Measurements from ENCODE around the gene UBASH3B.

DNA sequence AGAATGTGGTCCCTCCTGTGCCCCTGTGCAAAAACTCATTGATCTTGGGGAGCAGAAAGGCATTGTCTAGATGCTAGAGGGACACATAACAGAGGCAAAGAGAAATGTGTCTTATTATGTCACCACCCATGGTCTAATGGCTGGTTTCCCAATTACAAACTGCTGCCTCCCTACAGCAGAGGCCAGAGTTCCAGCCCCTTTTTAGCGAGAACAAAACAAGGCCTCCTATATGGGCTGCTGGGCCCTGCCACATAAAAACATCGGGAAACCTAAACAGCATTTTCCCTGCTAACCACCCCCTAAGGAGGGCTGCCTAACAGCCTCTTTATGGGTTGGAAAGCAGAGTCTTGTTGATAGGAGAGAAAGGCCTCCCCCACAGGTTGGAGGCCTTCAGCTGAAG, 107.6 kb downstream of the UBASH3B start:
- TF ChIP-seq, protein P1, sequence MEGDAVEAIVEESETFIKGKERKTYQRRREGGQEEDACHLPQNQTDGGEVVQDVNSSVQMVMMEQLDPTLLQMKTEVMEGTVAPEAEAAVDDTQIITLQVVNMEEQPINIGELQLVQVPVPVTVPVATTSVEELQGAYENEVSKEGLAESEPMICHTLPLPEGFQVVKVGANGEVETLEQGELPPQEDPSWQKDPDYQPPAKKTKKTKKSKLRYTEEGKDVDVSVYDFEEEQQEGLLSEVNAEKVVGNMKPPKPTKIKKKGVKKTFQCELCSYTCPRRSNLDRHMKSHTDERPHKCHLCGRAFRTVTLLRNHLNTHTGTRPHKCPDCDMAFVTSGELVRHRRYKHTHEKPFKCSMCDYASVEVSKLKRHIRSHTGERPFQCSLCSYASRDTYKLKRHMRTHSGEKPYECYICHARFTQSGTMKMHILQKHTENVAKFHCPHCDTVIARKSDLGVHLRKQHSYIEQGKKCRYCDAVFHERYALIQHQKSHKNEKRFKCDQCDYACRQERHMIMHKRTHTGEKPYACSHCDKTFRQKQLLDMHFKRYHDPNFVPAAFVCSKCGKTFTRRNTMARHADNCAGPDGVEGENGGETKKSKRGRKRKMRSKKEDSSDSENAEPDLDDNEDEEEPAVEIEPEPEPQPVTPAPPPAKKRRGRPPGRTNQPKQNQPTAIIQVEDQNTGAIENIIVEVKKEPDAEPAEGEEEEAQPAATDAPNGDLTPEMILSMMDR (IDR thresholded peaks at IDR 0.05; ENCODE audit: poor library complexity): no peak
- TF ChIP-seq EZH2 (IDR thresholded peaks at IDR 0.05; ENCODE audit: borderline replicate concordance): no peak
